IMR-90 (cell line): Measurements from ENCODE around the gene RABEP2. TPM values are rescaled to one million over a fixed set of nuclear protein-coding genes. Genes with fewer than 3 reads are reported as not detected.

Experiments
- ATAC-seq: fragments of 200-7000 bp; cut with Tn5 transposase; 2 replicates; pipeline ENCODE4 v1.9.1; 2020; ENCODE audit warnings: low read depth, mild to moderate bottlenecking, moderate library complexity
- BruUV-seq: library from RNA; stranded (reverse); fragments of 400-500 nt; replicated peaks from 2 replicates; lab custom pipeline; 2021; lab: Mats Ljungman, UMichigan
- CTCF ChIA-PET: fragments of 300-600 bp; formaldehyde crosslinking; extraction: SDS; loops from one replicate; lab custom pipeline; 2021; ENCODE audit warnings: antibody characterized with exemption; lab: Yijun Ruan, JAX
- POLR2A ChIA-PET: fragments of 300-600 bp; sonication (Branson Sonifier 250); formaldehyde crosslinking; loops from one replicate; lab custom pipeline; 2022; ENCODE audit warnings: antibody characterized with exemption; ENCODE audit not compliant: unreplicated experiment; lab: Charles Lee
- DNase-seq: peaks from one replicate; pipeline ENCODE4 v3.0.0; 2013
- H2AFZ ChIP-seq: replicated peaks from 2 replicates; pipeline ENCODE3; 2013; ENCODE audit warnings: low read length, mild to moderate bottlenecking; ENCODE audit not compliant: poor library complexity
- H2AK5ac ChIP-seq: 2 replicates; pipeline ENCODE4 v1.6.1; 2013; ENCODE audit warnings: low read depth, low read length, inconsistent platforms
- H2AK9ac ChIP-seq: replicated peaks from 2 replicates; pipeline ENCODE3; 2013; ENCODE audit warnings: mild to moderate bottlenecking, low read depth, low read length, moderate library complexity; ENCODE audit not compliant: poor library complexity
- H2BK120ac ChIP-seq: 2 replicates; pipeline ENCODE4 v1.6.1; 2013; ENCODE audit warnings: low read depth, low read length, inconsistent platforms
- H2BK15ac ChIP-seq: 3 replicates; pipeline ENCODE4 v1.6.1; 2013; ENCODE audit warnings: low read depth, low read length, inconsistent platforms
- H2BK20ac ChIP-seq: 2 replicates; pipeline ENCODE4 v1.6.1; 2013; ENCODE audit warnings: low read depth, mild to moderate bottlenecking, inconsistent platforms, low read length, moderate library complexity
- H2BK5ac ChIP-seq: 2 replicates; pipeline ENCODE4 v1.6.1; 2013; ENCODE audit warnings: mild to moderate bottlenecking, low read depth, low read length, inconsistent platforms; ENCODE audit not compliant: poor library complexity, severe bottlenecking
- H3K14ac ChIP-seq: replicated peaks from 2 replicates; pipeline ENCODE4 v1.6.1; 2013; ENCODE audit warnings: low read depth, low read length, inconsistent platforms
- H3K18ac ChIP-seq: 2 replicates; pipeline ENCODE4 v1.6.1; 2013; ENCODE audit warnings: low read depth, low read length, control low read depth
- H3K23ac ChIP-seq: 2 replicates; pipeline ENCODE4 v1.6.1; 2013; ENCODE audit warnings: low read depth, low read length, inconsistent platforms
- H3K27ac ChIP-seq: 2 replicates; pipeline ENCODE4 v1.5.1; 2013; ENCODE audit warnings: mild to moderate bottlenecking, control low read depth, low read length; ENCODE audit not compliant: insufficient read depth
- H3K27me3 ChIP-seq: 2 replicates; pipeline ENCODE4 v1.6.1; 2013; ENCODE audit warnings: low read length; ENCODE audit not compliant: control insufficient read depth, insufficient read depth
- H3K36me3 ChIP-seq: 2 replicates; pipeline ENCODE4 v1.6.1; 2013; ENCODE audit warnings: low read length, mixed read lengths; ENCODE audit not compliant: control insufficient read depth, insufficient read depth
- H3K4ac ChIP-seq: 2 replicates; pipeline ENCODE4 v1.6.1; 2013; ENCODE audit warnings: low read depth, low read length, inconsistent platforms
- H3K4me1 ChIP-seq: 2 replicates; pipeline ENCODE4 v1.6.1; 2013; ENCODE audit warnings: low read length, mixed read lengths; ENCODE audit not compliant: control insufficient read depth, insufficient read depth
- H3K4me2 ChIP-seq: 2 replicates; pipeline ENCODE4 v1.6.1; 2013; ENCODE audit warnings: low read depth, mild to moderate bottlenecking, control low read depth, low read length, moderate library complexity
- H3K4me3 ChIP-seq: 2 replicates; pipeline ENCODE4 v1.5.1; 2013; ENCODE audit warnings: low read depth, mild to moderate bottlenecking, control low read depth, low read length, moderate library complexity; ENCODE audit not compliant: insufficient read depth
- H3K56ac ChIP-seq: 2 replicates; pipeline ENCODE4 v1.6.1; 2013; ENCODE audit warnings: low read length, inconsistent platforms; ENCODE audit not compliant: insufficient read depth; ENCODE audit errors: extremely low read depth
- H3K79me1 ChIP-seq, 2 experiments: 2 replicates each; pipeline ENCODE4 v1.6.1; 2013; ENCODE audit warnings: low read length in 2 of 2, inconsistent platforms in 1 of 2, low read depth in 1 of 2
- H3K9ac ChIP-seq: 2 replicates; pipeline ENCODE4 v1.6.1; 2013; ENCODE audit warnings: low read depth, low read length, control low read depth
- H3K9me1 ChIP-seq: 2 replicates; pipeline ENCODE4 v1.6.1; 2013; ENCODE audit warnings: low read length, inconsistent platforms; ENCODE audit not compliant: insufficient read depth
- H3K9me3 ChIP-seq: 2 replicates; pipeline ENCODE4 v1.6.1; 2013; ENCODE audit warnings: low read length; ENCODE audit not compliant: control insufficient read depth, insufficient read depth
- H4K20me1 ChIP-seq: 2 replicates; pipeline ENCODE4 v1.6.1; 2013; ENCODE audit warnings: low read length, inconsistent platforms; ENCODE audit not compliant: insufficient read depth
- H4K5ac ChIP-seq: 2 replicates; pipeline ENCODE4 v1.6.1; 2013; ENCODE audit warnings: mild to moderate bottlenecking, low read depth, low read length, control low read depth
- H4K8ac ChIP-seq, 2 experiments: 2 replicates each; pipeline ENCODE4 v1.6.1; 2013; ENCODE audit warnings: low read depth in 2 of 2, low read length in 2 of 2, control low read depth in 1 of 2, inconsistent platforms in 1 of 2
- H4K91ac ChIP-seq: 2 replicates; pipeline ENCODE4 v1.6.1; 2013; ENCODE audit warnings: low read depth, low read length, inconsistent platforms; ENCODE audit not compliant: insufficient read depth
- BHLHE40 ChIP-seq: fragments of 150-350 bp; IDR thresholded peaks from 2 replicates; pipeline ENCODE4 v1.6.1; 2016; ENCODE audit warnings: mild to moderate bottlenecking, low read depth, low read length
- CEBPB ChIP-seq: IDR thresholded peaks from 2 replicates; pipeline ENCODE4 v1.6.1; 2012; ENCODE audit warnings: low read depth, low read length, improper control_type of control experiment
- CHD1 ChIP-seq: IDR thresholded peaks from 2 replicates; pipeline ENCODE4 v1.6.1; 2012; ENCODE audit warnings: low read depth, low read length, improper control_type of control experiment
- FOS ChIP-seq: fragments of 150-350 bp; IDR thresholded peaks from 2 replicates; pipeline ENCODE4 v1.6.1; 2016; ENCODE audit warnings: low read depth, low read length
- MAFK ChIP-seq: IDR thresholded peaks from 2 replicates; pipeline ENCODE4 v1.6.1; 2012; ENCODE audit warnings: low read depth, low read length, improper control_type of control experiment
- MAZ ChIP-seq: IDR thresholded peaks from 2 replicates; pipeline ENCODE4 v1.6.1; 2012; ENCODE audit warnings: low read depth, mild to moderate bottlenecking, low read length, improper control_type of control experiment, moderate library complexity, borderline replicate concordance
- MXI1 ChIP-seq: IDR thresholded peaks from 2 replicates; pipeline ENCODE4 v1.6.1; 2012; ENCODE audit warnings: low read depth, mild to moderate bottlenecking, low read length, moderate library complexity, borderline replicate concordance
- NFE2L2 ChIP-seq: fragments of 150-350 bp; IDR thresholded peaks from 2 replicates; pipeline ENCODE4 v1.6.1; 2016; ENCODE audit warnings: low read depth, mild to moderate bottlenecking, low read length
- POLR2A ChIP-seq: IDR thresholded peaks from 2 replicates; pipeline ENCODE4 v1.6.1; 2012; ENCODE audit warnings: mild to moderate bottlenecking, low read depth, low read length
- RAD21 ChIP-seq: IDR thresholded peaks from 2 replicates; pipeline ENCODE4 v1.6.1; 2012; ENCODE audit warnings: low read length, improper control_type of control experiment
- RCOR1 ChIP-seq: IDR thresholded peaks from 2 replicates; pipeline ENCODE4 v1.6.1; 2012; ENCODE audit warnings: mild to moderate bottlenecking, low read length, improper control_type of control experiment; ENCODE audit not compliant: insufficient replicate concordance
- RFX5 ChIP-seq: IDR thresholded peaks from 2 replicates; pipeline ENCODE4 v1.8.0; 2012; ENCODE audit warnings: low read depth, mild to moderate bottlenecking, low read length, moderate library complexity
- SMC3 ChIP-seq: fragments of 150-350 bp; IDR thresholded peaks from 2 replicates; pipeline ENCODE4 v1.6.1; 2016; ENCODE audit warnings: low read depth, mild to moderate bottlenecking, antibody characterized with exemption, low read length, moderate library complexity
- WGBS, 2 experiments: methylation state at CpG; one replicate each; pipeline versions ENCODE4 v1.1.5 to v1.1.7; 2013; ENCODE audit warnings: missing lambda C conversion rate in 2 of 2; ENCODE audit not compliant: insufficient read length in 1 of 2; ENCODE audit errors: extremely low coverage in 2 of 2; 5-methylcytosine and 5-hydroxymethylcytosine counted together
- dilution Hi-C: fragments of 300-500 bp; cut with HindIII; formaldehyde crosslinking; loops from one replicate; pipeline ENCODE4 v1.14.3; 2018; ENCODE audit warnings: low sequenced_read_pairs; ENCODE audit not compliant: unreplicated experiment
- in situ Hi-C: fragments of 300-500 bp; cut with MboI; formaldehyde crosslinking; loops from 3 replicates; pipeline ENCODE4 v1.14.3; 2019; ENCODE audit warnings: low sequenced_read_pairs, inconsistent platforms, mixed read lengths
- intact Hi-C: fragments of 100-400 bp; cut with micrococcal nuclease; formaldehyde crosslinking; loops from 2 replicates; pipeline ENCODE4 v1.10.0; 2022
- polyA plus RNA-seq, 3 experiments: library from polyadenylated mRNA; depleted of rRNA; stranded (reverse); fragments of >200 nt; gene quantifications; 2 replicates each; pipeline ENCODE4 v1.2.3, GENCODE V29; 2012; ENCODE audit warnings: low replicate concordance in 1 of 3
- total RNA-seq: library from RNA; depleted of rRNA; stranded (reverse); fragments of >200 nt; gene quantifications from 2 replicates; pipeline ENCODE4 v1.2.3, GENCODE V29; 2012
- TF ChIP-seq, protein P1 (sequence below): conservative IDR thresholded peaks from 2 replicates; pipeline ENCODE4 v1.5.1; 2012; ENCODE audit warnings: mild to moderate bottlenecking, low read depth, low read length, improper control_type of control experiment
- TF ChIP-seq, protein P2 (sequence below): fragments of 150-350 bp; IDR thresholded peaks from 2 replicates; pipeline ENCODE4 v1.6.1; 2017; ENCODE audit warnings: mild to moderate bottlenecking, antibody characterized with exemption, low read length, low read depth
- TF ChIP-seq, protein P3 (sequence below): fragments of 150-350 bp; IDR thresholded peaks from 2 replicates; pipeline ENCODE4 v1.6.1; 2016; ENCODE audit warnings: low read depth, mild to moderate bottlenecking, low read length, moderate library complexity, borderline replicate concordance

Gene RABEP2
- total and polyA plus RNA-seq, 2 of the 4 experiments (the other 2 are of a cell fraction): 12.2 to 20.0 TPM

DNA sequence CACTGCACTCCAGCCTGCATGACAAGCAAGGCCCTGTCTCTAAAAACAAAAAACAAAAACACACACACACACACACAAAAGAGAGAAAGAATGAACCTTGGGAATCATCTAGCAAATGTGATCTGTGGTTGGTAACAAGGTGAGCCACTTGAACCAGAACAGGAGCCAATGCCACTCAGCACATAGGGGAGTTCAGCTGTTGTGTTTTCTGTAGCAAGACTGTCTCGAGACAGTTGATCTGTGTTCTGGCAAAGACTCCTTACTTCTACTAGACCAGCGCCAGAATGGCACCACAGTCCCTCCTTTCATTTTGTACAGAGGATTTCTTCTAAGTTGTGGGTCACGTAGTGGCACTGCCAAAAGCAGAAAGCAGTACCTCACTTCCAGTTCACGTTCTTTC, 26.1 kb downstream of the RABEP2 start:
- DNase-seq (no peak), ATAC-seq (no peak)
- Histone ChIP-seq H3K56ac (no peak overlapping the region), H3K4me3 (no peak overlapping the region), H3K14ac (no peak overlapping the region), H3K4me2 (no peak overlapping the region), H2AFZ (no peak overlapping the region), H4K20me1 (no peaks in the 10 kb centered on the region), H4K5ac (no peak overlapping the region), H3K4me1 (no peaks in the 10 kb centered on the region), H3K23ac (no peak overlapping the region), H2BK15ac (no peak overlapping the region), H2AK5ac (no peak overlapping the region), H2BK120ac (no peak overlapping the region), H3K18ac (no peak overlapping the region), H3K4ac (no peak overlapping the region), H4K91ac (no peak overlapping the region), H3K27ac (no peak overlapping the region), H2BK20ac (no peak overlapping the region), H3K9me1 (no peaks in the 10 kb centered on the region), H3K9ac (no peak overlapping the region), H4K8ac (no peak overlapping the region), H2AK9ac (no peak overlapping the region), H2BK5ac (no peak overlapping the region), H3K27me3 (no peaks in the 10 kb centered on the region), H3K9me3 (no peaks in the 10 kb centered on the region), H3K79me1 (no peaks in the 10 kb centered on the region), H3K36me3 (peaks cover under 1% of the 10 kb centered on the region; the same call in 1 of the 2 replicates)
- intact Hi-C loops: no loop called here
- TF ChIP-seq FOS: no peak
- no peak for TF ChIP-seq SMC3
- no peak for TF ChIP-seq MXI1
- no peak for TF ChIP-seq CEBPB
- TF ChIP-seq, protein P1, sequence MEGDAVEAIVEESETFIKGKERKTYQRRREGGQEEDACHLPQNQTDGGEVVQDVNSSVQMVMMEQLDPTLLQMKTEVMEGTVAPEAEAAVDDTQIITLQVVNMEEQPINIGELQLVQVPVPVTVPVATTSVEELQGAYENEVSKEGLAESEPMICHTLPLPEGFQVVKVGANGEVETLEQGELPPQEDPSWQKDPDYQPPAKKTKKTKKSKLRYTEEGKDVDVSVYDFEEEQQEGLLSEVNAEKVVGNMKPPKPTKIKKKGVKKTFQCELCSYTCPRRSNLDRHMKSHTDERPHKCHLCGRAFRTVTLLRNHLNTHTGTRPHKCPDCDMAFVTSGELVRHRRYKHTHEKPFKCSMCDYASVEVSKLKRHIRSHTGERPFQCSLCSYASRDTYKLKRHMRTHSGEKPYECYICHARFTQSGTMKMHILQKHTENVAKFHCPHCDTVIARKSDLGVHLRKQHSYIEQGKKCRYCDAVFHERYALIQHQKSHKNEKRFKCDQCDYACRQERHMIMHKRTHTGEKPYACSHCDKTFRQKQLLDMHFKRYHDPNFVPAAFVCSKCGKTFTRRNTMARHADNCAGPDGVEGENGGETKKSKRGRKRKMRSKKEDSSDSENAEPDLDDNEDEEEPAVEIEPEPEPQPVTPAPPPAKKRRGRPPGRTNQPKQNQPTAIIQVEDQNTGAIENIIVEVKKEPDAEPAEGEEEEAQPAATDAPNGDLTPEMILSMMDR: no peak
- TF ChIP-seq NFE2L2: no peak
- TF ChIP-seq, protein P2, sequence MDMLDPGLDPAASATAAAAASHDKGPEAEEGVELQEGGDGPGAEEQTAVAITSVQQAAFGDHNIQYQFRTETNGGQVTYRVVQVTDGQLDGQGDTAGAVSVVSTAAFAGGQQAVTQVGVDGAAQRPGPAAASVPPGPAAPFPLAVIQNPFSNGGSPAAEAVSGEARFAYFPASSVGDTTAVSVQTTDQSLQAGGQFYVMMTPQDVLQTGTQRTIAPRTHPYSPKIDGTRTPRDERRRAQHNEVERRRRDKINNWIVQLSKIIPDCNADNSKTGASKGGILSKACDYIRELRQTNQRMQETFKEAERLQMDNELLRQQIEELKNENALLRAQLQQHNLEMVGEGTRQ: no peak
- TF ChIP-seq MAZ: no peak
- TF ChIP-seq BHLHE40: no peak
- no peak for TF ChIP-seq MAFK
- TF ChIP-seq, protein P3, sequence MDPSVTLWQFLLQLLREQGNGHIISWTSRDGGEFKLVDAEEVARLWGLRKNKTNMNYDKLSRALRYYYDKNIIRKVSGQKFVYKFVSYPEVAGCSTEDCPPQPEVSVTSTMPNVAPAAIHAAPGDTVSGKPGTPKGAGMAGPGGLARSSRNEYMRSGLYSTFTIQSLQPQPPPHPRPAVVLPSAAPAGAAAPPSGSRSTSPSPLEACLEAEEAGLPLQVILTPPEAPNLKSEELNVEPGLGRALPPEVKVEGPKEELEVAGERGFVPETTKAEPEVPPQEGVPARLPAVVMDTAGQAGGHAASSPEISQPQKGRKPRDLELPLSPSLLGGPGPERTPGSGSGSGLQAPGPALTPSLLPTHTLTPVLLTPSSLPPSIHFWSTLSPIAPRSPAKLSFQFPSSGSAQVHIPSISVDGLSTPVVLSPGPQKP: no peak
- TF ChIP-seq RCOR1: no peak
- no peak for TF ChIP-seq RAD21
- no peak for TF ChIP-seq RFX5
- TF ChIP-seq CHD1: no peak
- TF ChIP-seq POLR2A: no peak
- in situ Hi-C loops: no loop called here
- dilution Hi-C loops: no loop called here
- WGBS, 2 experiments: 100% methylated on average over 1 of the region's 4 CpGs; no CpG with 5 or more reads in 1 of the 2 experiments
- no TSS peak for BruUV-seq
- ChIA-PET CTCF (no interaction called here), POLR2A (no interaction called here)
